OCI-LY1 (cell line): ENCODE data around the gene CRACR2B.

ENCODE experiments used
- H2AFZ ChIP-seq: fragments of 200-600 bp; sonication (generic), shearing (Covaris generic); 2 replicates; pipeline ENCODE4 v1.6.0; 2014; ENCODE audit warnings: antibody characterized with exemption, mild to moderate bottlenecking, low read length
- H3F3A ChIP-seq: fragments of 200-600 bp; sonication (generic), shearing (Covaris generic); 2 replicates; pipeline ENCODE4 v1.6.0; 2014; ENCODE audit warnings: mild to moderate bottlenecking, antibody characterized with exemption, low read length, moderate library complexity; ENCODE audit not compliant: insufficient read depth
- H3K27ac ChIP-seq: fragments of 200-600 bp; sonication (generic); 2 replicates; pipeline ENCODE4 v1.5.1; 2014; ENCODE audit warnings: low read length, mixed run types, mild to moderate bottlenecking, low read depth; ENCODE audit not compliant: poor library complexity, severe bottlenecking
- H3K27me3 ChIP-seq: fragments of 200-600 bp; sonication (generic); 2 replicates; pipeline ENCODE4 v1.6.0; 2014; ENCODE audit warnings: antibody characterized with exemption, mild to moderate bottlenecking, low read length, moderate library complexity; ENCODE audit not compliant: insufficient read depth
- H3K36me3 ChIP-seq: fragments of 200-600 bp; sonication (generic); 2 replicates; pipeline ENCODE4 v1.6.1; 2014; ENCODE audit warnings: mild to moderate bottlenecking, antibody characterized with exemption, low read length, moderate library complexity, mixed read lengths; ENCODE audit not compliant: insufficient read depth
- H3K4me1 ChIP-seq: fragments of 200-600 bp; sonication (generic); 2 replicates; pipeline ENCODE4 v1.5.1; 2014; ENCODE audit warnings: mild to moderate bottlenecking, low read length, moderate library complexity; ENCODE audit not compliant: insufficient read depth, severe bottlenecking
- H3K4me2 ChIP-seq: fragments of 200-600 bp; sonication (generic), shearing (Covaris generic); 2 replicates; pipeline ENCODE4 v1.6.1; 2014; ENCODE audit warnings: low read length
- H3K4me3 ChIP-seq: fragments of 200-600 bp; sonication (generic); 2 replicates; pipeline ENCODE4 v1.5.1; 2014; ENCODE audit warnings: low read length, low read depth, mild to moderate bottlenecking, mixed read lengths; ENCODE audit not compliant: poor library complexity, severe bottlenecking
- H3K79me2 ChIP-seq: fragments of 200-600 bp; shearing (Covaris generic); 2 replicates; pipeline ENCODE4 v1.6.1; 2016; ENCODE audit warnings: mixed run types, low read length, mixed read lengths; ENCODE audit not compliant: insufficient read depth
- H3K9ac ChIP-seq: fragments of 200-600 bp; sonication (generic), shearing (Covaris generic); 2 replicates; pipeline ENCODE4 v1.6.1; 2014; ENCODE audit warnings: mild to moderate bottlenecking, low read length, mixed read lengths
- H3K9me2 ChIP-seq: fragments of 200-600 bp; sonication (generic), shearing (Covaris generic); 2 replicates; pipeline ENCODE4 v1.6.1; 2014; ENCODE audit warnings: low read depth, mild to moderate bottlenecking, low read length, mixed read lengths
- H3K9me3 ChIP-seq: fragments of 200-600 bp; shearing (Covaris generic); 2 replicates; pipeline ENCODE4 v1.6.1; 2014; ENCODE audit warnings: low read length, mixed read lengths
- H4K20me1 ChIP-seq: fragments of 200-600 bp; sonication (generic), shearing (Covaris generic); 2 replicates; pipeline ENCODE4 v1.6.0; 2016; ENCODE audit warnings: mild to moderate bottlenecking, low read length; ENCODE audit not compliant: insufficient read depth
- CTCF ChIP-seq: fragments of 200-600 bp; sonication (generic), shearing (Covaris generic); IDR thresholded peaks from 2 replicates; pipeline ENCODE4 v1.5.1; 2017; ENCODE audit warnings: mild to moderate bottlenecking, antibody characterized with exemption, low read length, moderate library complexity, mixed read lengths
- EZH2 ChIP-seq: fragments of 200-600 bp; sonication (generic), shearing (Covaris generic); IDR thresholded peaks from 2 replicates; pipeline ENCODE4 v1.8.0; 2017; ENCODE audit warnings: borderline replicate concordance, mixed run types, mild to moderate bottlenecking, antibody characterized with exemption, low read length, moderate library complexity, mixed read lengths

Gene CRACR2B

GRCh38 chr11:782264-783174 is 45.2 kb upstream of the CRACR2B start:
- no peaks in the 10 kb centered on the region for H3K79me2 ChIP-seq
- peaks cover 48% of the 10 kb centered on the region for H3K36me3 ChIP-seq
- H3K9me2 ChIP-seq = no peaks in the 10 kb centered on the region
- no peaks in the 10 kb centered on the region for H4K20me1 ChIP-seq
- no peaks in the 10 kb centered on the region for H3F3A ChIP-seq
- no peak overlapping the region for H3K27ac ChIP-seq
- no peak overlapping the region for H3K9ac ChIP-seq
- H2AFZ ChIP-seq = no peak overlapping the region
- H3K4me3 ChIP-seq = no peak overlapping the region
- no peaks in the 10 kb centered on the region for H3K27me3 ChIP-seq
- H3K4me1 ChIP-seq = peaks cover 30% of the 10 kb centered on the region
- H3K9me3 ChIP-seq = no peaks in the 10 kb centered on the region
- H3K4me2 ChIP-seq = no peak overlapping the region
- no peak for TF ChIP-seq CTCF
- no peak for TF ChIP-seq EZH2

GRCh38 chr11:783581-784015 is 44.1 kb upstream of the CRACR2B start:
- Histone ChIP-seq H3K4me1 (peaks cover 34% of the 10 kb centered on the region), H2AFZ (no peak overlapping the region), H3K9me2 (no peaks in the 10 kb centered on the region), H3K27me3 (no peaks in the 10 kb centered on the region; the same call in 1 of the 2 replicates), H3K9me3 (no peaks in the 10 kb centered on the region), H3F3A (no peaks in the 10 kb centered on the region), H4K20me1 (no peaks in the 10 kb centered on the region), H3K36me3 (peaks cover 48% of the 10 kb centered on the region), H3K79me2 (no peaks in the 10 kb centered on the region), H3K27ac (no peak overlapping the region), H3K4me2 (no peak overlapping the region), H3K4me3 (no peak overlapping the region), H3K9ac (no peak overlapping the region)
- TF ChIP-seq CTCF (no peak), EZH2 (no peak)

GRCh38 chr11:786235-787083 is 41.3 kb upstream of the CRACR2B start:
- Histone ChIP-seq H2AFZ (no peak overlapping the region), H3K4me1 (peaks cover 29% of the 10 kb centered on the region), H3K9me3 (no peaks in the 10 kb centered on the region), H3K27me3 (no peaks in the 10 kb centered on the region; the same call in 1 of the 2 replicates), H3K4me2 (no peak overlapping the region), H3K9me2 (no peaks in the 10 kb centered on the region), H3K27ac (no peak overlapping the region), H3K79me2 (no peaks in the 10 kb centered on the region), H4K20me1 (no peaks in the 10 kb centered on the region), H3K4me3 (no peak overlapping the region), H3F3A (no peaks in the 10 kb centered on the region), H3K9ac (no peak overlapping the region), H3K36me3 (peaks cover 32% of the 10 kb centered on the region)
- TF ChIP-seq EZH2 (no peak), CTCF (no peak)
